AG04450 (cell line): ENCODE data around the gene TENT5A. TPM values are rescaled to one million over a fixed set of nuclear protein-coding genes. Genes with fewer than 3 reads are reported as not detected.

Experiments
- CTCF ChIA-PET: fragments of 300-600, 350-600 bp; formaldehyde crosslinking; extraction: SDS; loops from one replicate; lab custom pipeline; 2022; ENCODE audit warnings: antibody characterized with exemption, inconsistent platforms; lab: Charles Lee
- POLR2A ChIA-PET: fragments of 350-600 bp; formaldehyde crosslinking; extraction: SDS; loops from one replicate; lab custom pipeline; 2021; ENCODE audit warnings: antibody characterized with exemption, inconsistent platforms; lab: Yijun Ruan, JAX
- DNase-seq: peaks from one replicate; pipeline ENCODE4 v3.0.0-alpha.2; 2011; ENCODE audit warnings: low read depth, low spot score
- H3K27ac ChIP-seq: one replicate; pipeline ENCODE4 v1.5.1; 2012; ENCODE audit warnings: low read depth, low read length, control low read depth
- H3K27me3 ChIP-seq: one replicate; pipeline ENCODE4 v1.6.0; 2012; ENCODE audit warnings: low read length; ENCODE audit not compliant: control insufficient read depth, insufficient read depth
- H3K4me3 ChIP-seq: 2 replicates; pipeline ENCODE4 v1.5.1; 2011; ENCODE audit warnings: mild to moderate bottlenecking, low read depth, low read length, control low read depth
- H3K9me3 ChIP-seq: 2 replicates; pipeline ENCODE4 v1.5.1; 2012; ENCODE audit warnings: low read length; ENCODE audit not compliant: control insufficient read depth, insufficient read depth
- CTCF ChIP-seq: IDR thresholded peaks from 2 replicates; pipeline ENCODE4 v1.5.1; 2011; ENCODE audit warnings: low read depth, low read length, control low read depth, inconsistent platforms
- polyA plus RNA-seq: library from polyadenylated mRNA; depleted of rRNA; stranded (reverse); fragments of >200 nt; gene quantifications from 2 replicates; pipeline ENCODE4 v1.2.3, GENCODE V29; 2011

The TENT5A gene
- polyA plus RNA-seq, 1 experiment = 14.0 TPM

GRCh38 chr6:81759782-81760181, 7.3 kb upstream of the TENT5A start:
- ChIA-PET CTCF (no interaction called here), POLR2A (no interaction called here)
- Histone ChIP-seq H3K4me3 (no peak overlapping the region), H3K27me3 (no peaks in the 10 kb centered on the region), H3K27ac (no peak overlapping the region), H3K9me3 (no peaks in the 10 kb centered on the region)
- no peak for DNase-seq
- no peak for TF ChIP-seq CTCF

- ChIA-PET POLR2A (no interaction called here), CTCF (no interaction called here)
- no peak for TF ChIP-seq CTCF
- no peak overlapping the region for H3K4me3 ChIP-seq
- no peaks in the 10 kb centered on the region for H3K9me3 ChIP-seq
- no peak overlapping the region for H3K27ac ChIP-seq
- H3K27me3 ChIP-seq = no peaks in the 10 kb centered on the region
- DNase-seq = no peak
Measured at GRCh38 chr6:81758221-81758620, 5.7 kb upstream of the TENT5A start.

- ChIA-PET CTCF (interaction anchor here (0.6 to 2.1 kb wide), 3 partner anchors 9 to 284 kb away, joined by 3 to 9 read pairs (median 3); no protein-coding TSS in a partner anchor), POLR2A (no interaction called here)
- no peak for DNase-seq
- Histone ChIP-seq H3K4me3 (no peak overlapping the region), H3K27me3 (no peaks in the 10 kb centered on the region), H3K9me3 (no peaks in the 10 kb centered on the region; the same call in 1 of the 2 replicates), H3K27ac (no peak overlapping the region)
- no peak for TF ChIP-seq CTCF
Measured at GRCh38 chr6:81756690-81757089, 4.2 kb upstream of the TENT5A start.

GRCh38 chr6:81755551-81755950, 3.1 kb upstream of the TENT5A start:
- Histone ChIP-seq H3K27ac (no peak overlapping the region), H3K9me3 (no peaks in the 10 kb centered on the region; the same call in 1 of the 2 replicates), H3K27me3 (no peaks in the 10 kb centered on the region), H3K4me3 (no peak overlapping the region)
- ChIA-PET CTCF (interaction anchor here (2.1 kb wide), 1 partner anchor 285 kb away, joined by 9 read pairs; no protein-coding TSS in a partner anchor), POLR2A (no interaction called here)
- TF ChIP-seq CTCF = no peak
- no peak for DNase-seq

GRCh38 chr6:81754906-81755305, 2.4 kb upstream of the TENT5A start:
- H3K4me3 ChIP-seq = no peak overlapping the region
- ChIA-PET POLR2A (no interaction called here), CTCF (interaction anchor here (0.6 to 2.1 kb wide), 6 partner anchors 233 to 1149 kb away, joined by 3 to 10 read pairs (median 6); no protein-coding TSS in a partner anchor)
- TF ChIP-seq CTCF = no peak
- no peaks in the 10 kb centered on the region for H3K27me3 ChIP-seq
- no peak overlapping the region for H3K27ac ChIP-seq
- H3K9me3 ChIP-seq = no peaks in the 10 kb centered on the region; the same call in 1 of the 2 replicates
- no peak for DNase-seq
